Stomach (tissue), 4 donors: Measurements from ENCODE around the gene CELSR1.

ENCODE experiments used
- POLR2A ChIP-seq, 4 donors: fragments of 450-650 bp; IDR thresholded peaks; one replicate each; pipeline ENCODE4 v1.6.1; 2016; ENCODE audit warnings: antibody characterized with exemption in 4 of 4, control low read depth in 2 of 4, mild to moderate bottlenecking in 1 of 4, moderate library complexity in 1 of 4
- POLR2AphosphoS5 ChIP-seq, 3 donors: sonication (generic); formaldehyde crosslinking; IDR thresholded peaks; one replicate each; pipeline ENCODE4 v1.6.1; 2016; ENCODE audit warnings: antibody characterized with exemption in 3 of 3

- TF ChIP-seq POLR2A (IDR thresholded peaks at IDR 0.05), result no peak
- no peak for TF ChIP-seq POLR2AphosphoS5 (IDR thresholded peaks at IDR 0.05)
Observed at GRCh38 chr22:46322711-46323110, 214.7 kb downstream of the CELSR1 start.
